Stimulated activated CD4-positive, alpha-beta T cell treated with anti-CD3 and anti-CD28 coated beads, Interleukin-4, amount 100 ng/mL, for 4 hours (primary cell): ENCODE data around the gene BPIFB6.

Source experiments
- DNase-seq, 2 experiments: peaks; one replicate each; pipeline ENCODE4 v3.0.0-alpha.2; 2020

Gene BPIFB6

GRCh38 chr20:33002087-33002808 lies 29.2 kb upstream of the BPIFB6 start:
- DNase-seq, result no peak

GRCh38 chr20:33004141-33004751 lies 27.2 kb upstream of the BPIFB6 start, which contains the start of gene SUN5:
Gene SUN5 (minus strand): TSS chr20:33004433. CDS start chr20:33004340, 93 bp downstream.
- no peak for DNase-seq

GRCh38 chr20:33005132-33005566 lies 26.3 kb upstream of the BPIFB6 start:
- no peak for DNase-seq

GRCh38 chr20:33005908-33006775 lies 25.3 kb upstream of the BPIFB6 start:
- no peak for DNase-seq

GRCh38 chr20:33006776-33007375 lies 24.6 kb upstream of the BPIFB6 start:
- no peak for DNase-seq

GRCh38 chr20:33007376-33008335 lies 23.8 kb upstream of the BPIFB6 start, which contains the start of gene BPIFB2:
Gene BPIFB2 (plus strand): TSS chr20:33007704. CDS start chr20:33008575, 871 bp downstream.
- DNase-seq, result no peak

- no peak for DNase-seq
Observed at GRCh38 chr20:33008336-33009213, 22.9 kb upstream of the BPIFB6 start.

GRCh38 chr20:33009214-33010132 lies 22.0 kb upstream of the BPIFB6 start:
- no peak for DNase-seq

- DNase-seq, result no peak
Observed at GRCh38 chr20:33010133-33010504, 21.3 kb upstream of the BPIFB6 start.

GRCh38 chr20:33010674-33011449 lies 20.6 kb upstream of the BPIFB6 start:
- no peak for DNase-seq

GRCh38 chr20:33012327-33013189 lies 18.9 kb upstream of the BPIFB6 start:
- no peak for DNase-seq

GRCh38 chr20:33013701-33014326 lies 17.6 kb upstream of the BPIFB6 start:
- DNase-seq, result no peak

GRCh38 chr20:33014336-33015113 lies 16.9 kb upstream of the BPIFB6 start:
- DNase-seq, result no peak

- no peak for DNase-seq
Observed at GRCh38 chr20:33015114-33015484, 16.3 kb upstream of the BPIFB6 start.

- DNase-seq, result no peak
Observed at GRCh38 chr20:33015700-33016580, 15.5 kb upstream of the BPIFB6 start.
